Liver (tissue), 9 donors: ENCODE data around the gene ONECUT1. TPM values are rescaled to one million over a fixed set of nuclear protein-coding genes. Genes with fewer than 3 reads are reported as not detected.

Source experiments
- DNase-seq: peaks from one replicate; pipeline ENCODE4 v3.0.0-alpha.2; 2017; ENCODE audit warnings: low spot score
- H3K27ac ChIP-seq, 2 donors: one replicate each; pipeline ENCODE4 v1.7.0; 2013; ENCODE audit warnings: inconsistent platforms in 2 of 2, low read length in 2 of 2, control low read depth in 1 of 2, low read depth in 1 of 2, mild to moderate bottlenecking in 1 of 2
- H3K27me3 ChIP-seq, 4 donors: one replicate each; pipeline versions ENCODE4 v1.6.1 to v1.7.0; 2013; ENCODE audit warnings: low read length in 3 of 4, inconsistent platforms in 1 of 4, mild to moderate bottlenecking in 1 of 4, moderate library complexity in 1 of 4; ENCODE audit not compliant: control insufficient read depth in 4 of 4, insufficient read depth in 4 of 4
- H3K36me3 ChIP-seq, 4 donors: one replicate each; pipeline versions ENCODE4 v1.6.1 to v1.7.0; 2013; ENCODE audit warnings: low read length in 3 of 4, mild to moderate bottlenecking in 3 of 4, low read depth in 1 of 4, moderate library complexity in 1 of 4; ENCODE audit not compliant: control insufficient read depth in 4 of 4, insufficient read depth in 3 of 4
- H3K4me1 ChIP-seq, 4 donors: one replicate each; pipeline versions ENCODE4 v1.6.1 to v1.7.0; 2013; ENCODE audit warnings: low read length in 3 of 4, mild to moderate bottlenecking in 3 of 4, moderate library complexity in 1 of 4; ENCODE audit not compliant: control insufficient read depth in 4 of 4, insufficient read depth in 4 of 4
- H3K4me3 ChIP-seq, 3 donors: one replicate each; pipeline versions ENCODE4 v1.6.1 to v1.7.0; 2013; ENCODE audit warnings: low read length in 3 of 3, control low read depth in 1 of 3, low read depth in 1 of 3, mild to moderate bottlenecking in 1 of 3
- H3K9ac ChIP-seq, 2 donors: one replicate each; pipeline ENCODE4 v1.7.0; 2013; ENCODE audit warnings: low read length in 2 of 2, mild to moderate bottlenecking in 2 of 2, moderate library complexity in 2 of 2, control low read depth in 1 of 2, low read depth in 1 of 2
- H3K9me3 ChIP-seq, 4 donors: one replicate each; pipeline versions ENCODE4 v1.6.1 to v1.7.0; 2013; ENCODE audit warnings: low read length in 3 of 4; ENCODE audit not compliant: control insufficient read depth in 4 of 4
- GABPA ChIP-seq, 2 donors: IDR thresholded peaks in 1 of 2; conservative IDR thresholded peaks in 1 of 2; 2 replicates each; pipeline ENCODE4 v1.6.1; 2016; ENCODE audit warnings: antibody characterized with exemption in 2 of 2, mild to moderate bottlenecking in 1 of 2, moderate library complexity in 1 of 2
- HNF4A ChIP-seq, 2 donors: conservative IDR thresholded peaks; 2 replicates each; pipeline ENCODE4 v1.6.1; 2016; ENCODE audit warnings: antibody characterized with exemption in 2 of 2, mild to moderate bottlenecking in 2 of 2
- NR2F2 ChIP-seq: IDR thresholded peaks from 2 replicates; pipeline ENCODE4 v1.6.1; 2016; ENCODE audit warnings: antibody characterized with exemption
- RAD21 ChIP-seq, 2 donors: IDR thresholded peaks; 2 replicates each; pipeline ENCODE4 v1.6.1; 2016; ENCODE audit warnings: antibody characterized with exemption in 2 of 2, mild to moderate bottlenecking in 2 of 2
- RXRA ChIP-seq, 2 donors: IDR thresholded peaks; 2 replicates each; pipeline ENCODE4 v1.6.1; 2017 to 2018; ENCODE audit warnings: antibody characterized with exemption in 2 of 2, mild to moderate bottlenecking in 1 of 2
- SP1 ChIP-seq: IDR thresholded peaks from 2 replicates; pipeline ENCODE4 v1.6.1; 2018; ENCODE audit warnings: antibody characterized with exemption, mild to moderate bottlenecking
- TAF1 ChIP-seq: conservative IDR thresholded peaks from 2 replicates; pipeline ENCODE4 v1.6.1; 2016; ENCODE audit warnings: antibody characterized with exemption, mild to moderate bottlenecking
- ZBTB33 ChIP-seq: IDR thresholded peaks from 2 replicates; pipeline ENCODE4 v1.6.1; 2016; ENCODE audit warnings: antibody characterized with exemption
- WGBS: extraction: QIAGEN DNeasy Blood & Tissue Kit; methylation state at CpG from one replicate; pipeline ENCODE4 v1.1.7; 2013; 5-methylcytosine and 5-hydroxymethylcytosine counted together
- polyA plus RNA-seq, 2 donors: library from polyadenylated mRNA; stranded (reverse) in 1 of 2; unstranded in 1 of 2; fragments of 200-250 nt in 1 of 2; fragments of >200 nt in 1 of 2; fragmentation: Nextera tagmentation in 1 of 2; extraction: Ambion mirVana in 1 of 2; gene quantifications; one replicate each; pipeline versions ENCODE4 v1.2.1 to v1.2.3, GENCODE V29; 2013 to 2015
- total RNA-seq, 2 donors: library from RNA; depleted of rRNA; stranded (reverse); fragments of >200 nt; gene quantifications; one replicate each; pipeline ENCODE4 v1.2.3, GENCODE V29; 2014
- donor health status: healthy.
- donor health status: healthy.
- donor health status: healthy.
- donor health status: healthy.
- donor health status: healthy.

The ONECUT1 gene
- total and polyA plus RNA-seq, 4 donors = 7.7 to 51.0 (median 14.8) TPM

GRCh38 chr15:52788099-52788986 lies 1.8 kb downstream of the ONECUT1 start:
- Histone ChIP-seq H3K4me1 (peaks cover 0 to 59% (median 14%) of the 10 kb centered on the region in 4 donors), H3K27me3 (peaks cover 0 to 3% (median 0%) of the 10 kb centered on the region in 4 donors), H3K9ac (peak overlapping the region; percentile 17 to 87), H3K27ac (peak overlapping the region; percentile 76 to 80), H3K36me3 (no peaks in the 10 kb centered on the region), H3K9me3 (no peaks in the 10 kb centered on the region), H3K4me3 (peak overlapping the region; percentile 50 to 74 (median 68))
- DNase-seq = no peak
- TF ChIP-seq HNF4A (conservative IDR thresholded peaks at IDR 0.05) (no peak), SP1 (peak; percentile 9), TAF1 (peak; percentile 44)
- 3% methylated on average over 58 of the region's 58 CpGs for WGBS

GRCh38 chr15:52787549-52788098 lies 2.5 kb downstream of the ONECUT1 start:
- H3K9ac ChIP-seq = peak overlapping the region in 1 of 2 donors; percentile 87
- H3K27me3 ChIP-seq = peaks cover 0 to 3% (median 0%) of the 10 kb centered on the region in 4 donors
- TF ChIP-seq ZBTB33 (no peak), RAD21 (IDR thresholded peaks at IDR 0.05) (no peak), GABPA (IDR thresholded peaks at IDR 0.05 in 1 of 2, conservative IDR thresholded peaks at IDR 0.05 in 1 of 2) (no peak), RXRA (IDR thresholded peaks at IDR 0.05) (peak in 1 of 2 donors; percentile 27), SP1 (no peak)
- WGBS = 4% methylated on average over 27 of the region's 27 CpGs
- H3K4me1 ChIP-seq = peaks cover 0 to 65% (median 20%) of the 10 kb centered on the region in 4 donors
- no peak for DNase-seq
- peak overlapping the region; percentile 50 to 74 (median 68) for H3K4me3 ChIP-seq
- H3K27ac ChIP-seq = peak overlapping the region; percentile 76 to 90
- H3K36me3 ChIP-seq = no peaks in the 10 kb centered on the region
- H3K9me3 ChIP-seq = no peaks in the 10 kb centered on the region

- Histone ChIP-seq H3K9me3 (no peaks in the 10 kb centered on the region), H3K4me1 (peaks cover 0 to 68% (median 22%) of the 10 kb centered on the region in 4 donors), H3K4me3 (peak overlapping the region; percentile 68 to 74 (median 71)), H3K36me3 (no peaks in the 10 kb centered on the region), H3K9ac (peak overlapping the region in 1 of 2 donors; percentile 74), H3K27ac (peak overlapping the region; percentile 76 to 90), H3K27me3 (peaks cover 0 to 3% (median 0%) of the 10 kb centered on the region in 4 donors)
- WGBS = 2% methylated on average over 24 of the region's 24 CpGs
- TF ChIP-seq TAF1 = peak; percentile 53
- no peak for TF ChIP-seq NR2F2
- no peak for DNase-seq
Measured at GRCh38 chr15:52787123-52787503, 3.0 kb downstream of the ONECUT1 start.
